NCI-H2227 treated with DMSO at 0.1 percent for 48 hours (cell line): ENCODE measurements around the gene ZNF514.
"Not testable (repeated sequence)": the region's sequence is repeated elsewhere in the genome, so short reads cannot be mapped to it uniquely, and the experiment has no call there.

Experiments used
- DNase-seq: peaks from one replicate; lab custom pipeline; 2025; lab: John Stamatoyannopoulos, UW

ZNF514 gene

DNA sequence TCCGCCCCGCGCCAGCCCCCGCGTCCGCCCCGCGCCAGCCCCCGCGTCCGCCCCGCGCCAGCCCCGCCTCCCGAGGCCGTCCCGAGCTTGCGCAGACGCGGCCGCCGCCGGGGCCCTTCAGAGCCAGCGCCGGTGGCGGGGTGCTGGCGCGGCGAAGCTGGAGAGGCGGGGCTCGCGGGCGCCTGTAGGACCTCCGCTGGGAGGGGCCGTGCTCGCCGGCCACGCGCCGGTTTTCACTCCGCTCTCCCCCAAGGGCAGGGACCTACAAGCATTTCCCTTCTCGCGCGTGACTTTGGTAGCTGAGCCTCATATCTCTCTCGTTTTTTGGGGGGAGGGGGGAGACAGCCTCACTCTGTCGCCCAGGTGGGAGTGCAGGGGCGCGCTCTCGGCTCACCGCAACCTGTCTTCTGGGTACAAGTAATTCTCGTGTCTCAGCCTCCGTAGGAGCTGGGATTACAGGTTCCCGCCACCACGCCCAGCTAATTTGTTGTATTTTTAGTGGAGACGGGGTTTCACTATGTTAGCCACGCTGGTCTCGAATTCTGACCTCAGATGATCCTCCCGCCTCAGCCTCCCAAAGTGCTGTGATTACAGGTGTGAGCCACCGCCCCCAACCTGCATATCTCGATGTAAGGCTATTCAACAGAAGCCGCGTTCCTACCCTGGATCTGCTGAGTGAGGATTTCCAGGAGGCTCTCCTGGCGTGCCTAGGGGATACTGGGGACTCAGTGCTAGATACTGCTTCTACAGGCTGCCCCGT is at the start of gene ZNF514:
ZNF514 (minus strand) TSS at position 159 of the 760 bp plus-strand sequence. CDS start 6,595 bp downstream, outside the sequence.
- DNase-seq: peak; percentile 32

DNA sequence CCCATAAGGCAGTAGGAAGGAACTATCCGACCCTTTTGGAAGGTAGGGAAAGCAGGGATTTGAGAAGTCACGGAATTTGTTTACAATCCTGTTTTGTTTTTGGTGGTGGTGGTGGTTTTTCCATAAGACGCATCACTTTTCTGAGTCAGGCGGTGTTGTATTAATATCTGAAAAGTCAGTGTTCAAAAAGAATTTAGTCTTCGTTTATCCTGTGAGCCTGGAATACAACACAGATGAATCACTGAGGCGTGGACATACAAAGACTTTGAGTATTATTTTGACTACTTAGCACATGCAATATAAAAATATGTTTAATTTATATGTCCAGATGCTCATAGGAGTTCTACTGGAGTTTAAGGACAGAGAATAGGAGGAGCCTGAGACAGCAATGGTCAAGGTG is 48.5 kb upstream of the ZNF514 start:
- no peak for DNase-seq

DNA sequence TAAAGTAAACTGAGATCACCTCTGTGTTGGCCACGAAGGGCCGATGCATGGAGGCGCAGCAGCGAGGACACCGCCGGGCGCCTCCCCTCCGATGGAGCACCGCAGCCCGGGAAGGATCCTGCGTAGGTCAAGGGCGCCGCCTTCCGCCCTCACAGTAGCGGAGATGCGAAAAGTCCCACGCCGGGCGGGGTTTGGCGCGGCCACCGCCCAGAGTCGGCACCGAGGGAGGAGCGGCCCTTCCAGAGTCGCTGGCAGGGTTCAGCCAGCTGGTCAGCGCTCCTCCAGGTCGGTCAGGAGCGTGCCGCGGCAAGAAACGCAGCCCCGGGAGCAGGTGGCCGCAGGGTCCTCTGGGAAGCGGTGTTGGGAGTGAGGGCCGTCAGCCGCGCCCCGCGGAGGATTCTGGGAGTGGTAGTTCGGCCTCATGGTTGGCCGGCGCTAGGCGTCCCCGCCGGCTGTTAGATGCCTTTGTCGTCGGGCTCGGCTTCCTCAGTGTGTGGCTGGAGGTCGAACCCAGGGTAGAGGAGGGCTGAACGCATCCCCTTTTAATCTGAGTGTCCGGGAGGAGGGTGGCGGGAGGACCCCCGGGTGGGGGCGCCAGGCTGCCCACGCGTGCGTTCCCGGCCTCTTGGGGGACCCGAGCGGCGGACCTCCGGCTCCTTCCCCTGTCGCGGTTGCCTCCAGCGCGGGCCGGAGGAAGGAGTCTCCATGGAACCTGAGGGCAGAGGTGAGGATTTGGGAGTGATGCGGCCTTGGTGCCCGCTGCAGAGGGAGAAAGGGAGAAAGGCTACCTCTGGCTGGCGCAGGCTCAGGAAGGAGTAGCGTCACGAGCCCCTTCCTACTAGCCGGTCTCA is 47.7 kb upstream of the ZNF514 start, which contains the start of gene ZNF892:
ZNF892 (plus strand) TSS at position 411 of the 851 bp plus-strand sequence; CDS start at position 706, 295 bp downstream.
- DNase-seq: peak; percentile 85

DNA sequence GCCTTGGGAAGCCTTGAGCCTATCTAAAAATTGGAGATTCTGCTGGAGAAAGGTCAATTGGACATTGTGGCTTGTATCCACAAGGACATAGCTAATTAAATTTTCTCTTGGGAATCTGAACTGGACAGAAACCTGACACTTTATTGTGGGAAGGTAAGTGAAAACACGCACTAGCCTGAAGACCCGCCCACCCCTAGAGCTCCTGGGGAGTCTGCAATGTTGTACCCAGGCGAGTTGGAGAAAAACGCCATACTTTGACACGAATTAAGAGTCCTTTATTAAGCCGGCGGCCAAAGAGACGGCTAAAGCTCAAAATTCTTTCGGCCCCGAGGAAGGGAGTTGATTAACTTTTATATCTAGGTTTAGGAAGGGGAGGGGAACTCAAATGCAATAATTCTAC is 46.4 kb upstream of the ZNF514 start:
- no peak for DNase-seq

DNA sequence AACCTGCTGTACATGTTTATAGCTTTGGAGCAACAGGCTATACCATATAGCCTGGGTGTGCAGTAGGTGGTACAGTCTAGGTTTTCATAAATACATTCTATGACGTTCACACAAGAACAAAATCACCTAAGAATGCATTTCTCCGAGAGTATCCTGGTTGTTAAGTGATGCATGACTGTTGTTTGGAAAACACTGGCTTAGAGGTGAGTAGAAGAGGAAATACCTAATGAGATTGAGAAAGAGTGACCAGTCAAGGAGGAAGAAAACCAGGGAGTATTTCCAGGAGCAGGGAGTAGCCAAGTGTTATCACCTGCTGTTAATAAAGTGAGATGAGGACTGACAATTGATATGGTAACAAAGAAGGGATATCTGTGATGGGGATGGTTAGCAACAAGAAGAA is 44.7 kb upstream of the ZNF514 start:
- no peak for DNase-seq

DNA sequence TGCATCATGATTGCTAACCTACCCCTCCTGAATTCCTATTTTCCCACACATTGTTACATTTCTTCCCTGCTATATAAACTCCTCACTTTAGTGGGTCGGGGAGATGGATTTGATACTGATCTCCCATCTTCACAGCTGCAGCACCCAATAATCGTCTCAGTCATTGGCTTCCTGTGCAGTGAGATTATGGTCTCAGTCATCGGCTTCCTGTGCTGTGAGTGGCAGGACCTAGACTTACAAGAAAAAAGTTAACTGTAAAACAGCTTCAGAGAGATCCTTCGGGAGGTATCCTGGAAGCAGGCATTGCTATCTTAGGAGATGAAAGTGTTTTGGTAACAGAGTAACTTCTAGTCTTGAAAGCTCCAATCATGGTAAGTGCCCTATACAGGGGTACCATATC is 44.3 kb upstream of the ZNF514 start:
- DNase-seq: no peak

DNA sequence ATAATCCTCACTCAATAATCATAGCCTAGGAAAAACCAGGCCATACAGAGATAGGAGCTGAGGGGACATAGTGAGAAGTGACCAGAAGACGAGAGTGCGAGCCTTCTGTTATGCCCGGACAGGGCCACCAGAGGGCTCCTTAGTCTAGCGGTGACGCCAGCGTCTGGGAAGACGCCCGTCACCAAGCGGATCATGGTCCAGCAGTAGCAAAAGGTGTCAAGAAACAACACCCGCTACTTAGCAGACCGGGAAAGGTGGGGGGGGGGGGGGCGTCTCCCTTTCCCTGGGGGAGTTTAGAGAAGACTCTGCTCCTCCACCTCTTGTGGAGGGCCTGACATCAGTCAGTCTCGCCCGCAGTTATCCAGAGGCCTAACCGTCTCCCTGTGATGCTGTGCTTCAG is 33.3 kb upstream of the ZNF514 start:
- DNase-seq: not testable (repeated sequence)

DNA sequence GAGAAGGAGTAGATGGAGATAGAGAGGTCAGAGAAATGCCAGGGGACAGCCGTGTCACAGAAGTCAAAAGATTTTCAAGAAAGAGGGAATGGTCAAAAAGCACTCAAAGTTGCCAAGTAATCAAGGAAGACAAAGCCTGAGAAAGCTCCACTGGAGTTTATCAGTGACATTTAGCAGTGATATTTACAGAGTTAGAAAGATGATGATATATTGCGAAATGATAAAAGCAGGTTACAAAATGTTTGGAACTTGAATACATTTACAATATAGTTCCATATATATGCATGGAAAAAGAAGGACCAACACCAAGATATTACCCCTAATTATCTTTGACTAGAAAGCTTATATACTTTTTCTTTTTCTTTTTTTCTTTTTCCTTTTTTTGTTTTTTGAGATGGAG is 26.3 kb upstream of the ZNF514 start:
- no peak for DNase-seq

DNA sequence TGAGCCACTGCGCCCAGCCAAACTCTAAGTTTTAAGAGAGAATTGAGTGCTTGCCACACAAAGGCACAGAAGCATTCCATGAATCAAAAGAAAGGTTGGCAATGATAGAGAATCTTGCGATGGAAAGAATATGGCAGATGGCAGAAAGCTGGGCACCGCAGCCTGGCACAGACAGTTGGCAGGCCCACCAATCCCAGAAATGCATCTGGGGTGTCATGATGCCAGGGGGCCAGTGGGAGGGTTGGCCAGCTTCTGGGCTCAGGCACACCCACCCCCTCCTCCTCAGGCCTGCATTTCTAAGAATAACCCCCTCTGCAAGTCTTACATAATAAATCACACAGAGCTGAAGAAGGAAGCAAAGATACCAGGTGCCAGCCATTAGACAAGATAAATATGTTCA is 25.5 kb upstream of the ZNF514 start:
- DNase-seq: no peak

DNA sequence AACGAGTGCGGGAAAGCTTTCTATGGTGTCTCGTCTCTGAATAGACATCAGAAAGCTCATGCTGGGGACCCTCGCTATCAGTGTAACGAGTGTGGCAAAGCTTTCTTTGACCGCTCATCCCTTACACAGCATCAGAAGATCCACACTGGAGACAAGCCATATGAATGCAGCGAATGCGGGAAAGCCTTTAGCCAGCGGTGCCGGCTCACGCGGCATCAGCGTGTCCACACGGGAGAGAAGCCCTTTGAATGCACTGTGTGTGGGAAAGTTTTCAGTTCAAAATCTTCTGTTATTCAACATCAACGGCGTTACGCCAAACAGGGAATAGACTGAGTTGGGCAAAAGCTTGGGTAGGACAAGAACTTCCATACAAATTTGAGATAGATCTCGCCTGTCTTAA is 22.1 kb upstream of the ZNF514 start:
- DNase-seq: no peak

DNA sequence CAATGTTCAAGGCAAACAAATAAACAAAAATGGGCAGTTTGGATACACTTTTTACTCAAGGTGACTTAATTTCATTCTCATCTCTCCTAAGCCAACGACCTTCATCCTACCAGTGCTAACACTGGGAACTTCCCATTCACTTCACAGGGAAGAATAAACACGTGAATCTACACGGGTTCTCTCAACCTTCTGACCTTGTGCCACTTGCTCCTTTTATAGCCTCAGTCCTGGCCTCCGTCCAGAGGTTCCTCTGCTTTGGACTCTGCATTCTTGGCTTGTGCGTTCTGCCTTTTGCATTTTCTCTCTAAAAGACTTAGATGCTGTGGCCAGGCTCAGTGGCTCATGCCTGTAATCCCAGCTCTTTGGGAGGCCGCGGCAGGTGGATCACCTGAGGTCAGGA is 19.8 kb upstream of the ZNF514 start:
- no peak for DNase-seq

DNA sequence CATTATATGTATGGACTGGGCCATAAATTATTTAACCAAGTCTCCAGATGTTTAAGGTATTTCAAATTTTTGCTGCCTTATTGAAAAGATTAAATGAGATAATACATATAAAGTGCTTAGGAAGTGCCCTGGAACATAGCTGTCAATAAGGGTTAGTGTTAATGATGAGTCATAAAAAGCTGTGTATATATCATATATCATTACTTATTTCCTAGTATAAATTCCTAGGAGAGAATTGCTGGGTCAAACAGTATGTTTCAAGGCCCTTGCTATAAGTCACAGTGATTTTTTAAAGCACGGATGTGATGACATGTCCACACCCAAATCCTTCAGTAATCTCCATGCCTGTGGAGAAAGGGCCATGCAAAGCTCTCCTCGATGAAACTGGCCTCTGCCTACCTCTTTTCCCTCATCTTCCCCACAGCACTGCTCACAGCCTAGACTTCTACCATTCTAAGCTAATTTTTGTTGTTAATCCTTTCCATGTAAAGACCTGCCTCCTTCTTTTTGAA is 14.4 kb upstream of the ZNF514 start:
- no peak for DNase-seq

DNA sequence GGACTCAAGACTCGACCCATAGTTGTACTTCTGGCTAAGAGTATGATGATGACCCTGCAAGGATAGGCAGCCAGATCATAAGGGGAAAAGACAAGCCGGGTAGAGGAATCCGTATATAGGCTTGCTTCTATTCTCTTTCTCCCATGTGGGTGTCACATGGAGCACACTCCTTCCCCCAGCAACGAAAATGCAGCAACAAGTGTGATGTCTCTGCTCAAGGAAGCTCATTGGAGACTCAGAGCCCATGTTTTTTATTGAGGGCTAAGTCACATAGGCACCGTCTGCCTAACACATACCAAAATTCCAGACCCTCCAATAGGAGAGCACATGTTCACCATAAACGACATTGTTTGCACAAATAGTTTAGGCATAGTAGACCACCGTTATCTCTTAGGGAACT is 12.3 kb upstream of the ZNF514 start:
- no peak for DNase-seq

DNA sequence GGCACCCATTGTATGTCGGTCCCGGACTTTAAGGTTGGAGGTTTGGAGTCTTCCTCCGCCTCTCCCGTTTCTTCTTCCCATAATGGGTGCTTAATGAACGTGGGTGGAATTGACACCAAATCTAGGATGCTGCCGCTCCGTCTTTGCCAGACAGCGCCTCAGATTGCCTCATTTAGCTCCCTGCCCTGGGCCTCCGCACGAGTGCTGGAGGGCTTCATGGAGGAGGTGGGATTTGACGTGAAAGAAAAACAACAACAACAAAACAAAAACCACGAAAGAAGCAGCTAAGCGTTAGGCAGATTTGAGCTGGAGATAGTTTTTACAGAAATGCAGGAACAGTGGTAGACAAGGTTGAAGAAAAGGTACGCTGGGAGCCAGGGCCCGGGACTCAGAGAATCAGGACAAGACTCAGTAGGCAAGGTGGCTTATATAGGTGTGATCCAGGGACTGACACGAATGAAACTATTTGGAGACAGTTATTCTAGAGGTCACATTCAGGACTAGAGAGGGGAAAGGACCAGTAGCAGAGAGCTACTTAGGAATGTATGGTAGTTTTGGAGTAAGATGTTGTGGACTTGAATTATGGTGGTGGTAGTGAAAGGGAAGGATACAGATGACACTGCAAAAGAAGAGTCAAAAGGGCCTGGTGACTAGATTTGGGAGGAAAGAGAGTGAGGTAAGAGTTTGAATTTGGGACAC is 6.6 kb upstream of the ZNF514 start:
- no peak for DNase-seq

DNA sequence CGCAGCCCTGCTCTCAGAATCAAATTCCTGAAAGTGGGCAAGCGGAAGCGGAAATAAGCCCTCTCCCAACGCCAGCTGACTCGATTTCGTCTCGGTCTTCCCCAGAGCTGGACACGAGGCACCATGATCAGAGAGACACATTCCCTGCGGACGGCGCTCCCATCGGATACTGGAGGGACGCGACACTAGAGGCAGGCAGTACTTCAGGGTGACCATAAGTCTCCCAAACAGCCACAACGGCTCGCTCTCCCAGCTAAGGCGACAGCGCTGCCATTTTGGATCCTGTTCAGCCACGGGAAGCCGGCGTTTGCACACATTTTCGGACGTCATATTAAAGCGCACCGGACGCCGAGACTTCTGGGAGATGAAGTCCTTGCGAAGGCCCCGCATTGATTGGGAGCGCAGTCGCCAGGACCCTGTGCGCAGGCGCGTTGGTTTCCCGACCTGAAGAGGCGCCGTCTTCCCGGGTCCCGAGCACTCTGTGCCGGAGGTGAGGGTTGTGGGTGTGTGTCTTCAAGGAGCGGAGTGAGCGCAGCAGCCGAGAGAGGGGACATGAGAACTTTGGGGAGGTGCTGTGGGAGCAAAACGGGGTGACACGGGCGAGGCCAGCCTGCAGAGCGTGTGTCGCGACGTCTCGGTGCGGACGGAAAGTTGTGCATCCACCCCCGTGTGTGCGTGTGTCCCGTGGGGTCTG is 5.9 kb upstream of the ZNF514 start, which contains the start of gene ZNF2:
ZNF2 (plus strand) TSS at position 439 of the 694 bp plus-strand sequence. CDS start 10,418 bp downstream, outside the sequence.
- DNase-seq: peak; percentile 98

DNA sequence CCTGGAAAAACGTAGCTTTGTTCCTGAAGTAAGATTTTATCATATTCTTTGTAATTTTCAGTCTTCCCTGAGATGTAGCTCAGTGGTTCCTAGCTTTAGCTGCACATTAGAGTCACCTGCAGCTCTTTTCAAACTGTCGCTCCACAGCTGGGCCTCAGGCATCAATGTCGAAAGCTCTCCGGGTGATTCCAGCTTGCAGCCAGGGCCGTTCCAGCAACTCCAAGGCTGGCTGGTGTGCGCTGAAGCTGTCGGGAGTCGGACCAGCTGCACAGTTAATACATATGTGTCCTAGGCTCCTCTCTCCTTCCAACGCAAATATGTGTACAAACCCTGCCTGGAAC is 5.4 kb upstream of the ZNF514 start:
- no peak for DNase-seq

DNA sequence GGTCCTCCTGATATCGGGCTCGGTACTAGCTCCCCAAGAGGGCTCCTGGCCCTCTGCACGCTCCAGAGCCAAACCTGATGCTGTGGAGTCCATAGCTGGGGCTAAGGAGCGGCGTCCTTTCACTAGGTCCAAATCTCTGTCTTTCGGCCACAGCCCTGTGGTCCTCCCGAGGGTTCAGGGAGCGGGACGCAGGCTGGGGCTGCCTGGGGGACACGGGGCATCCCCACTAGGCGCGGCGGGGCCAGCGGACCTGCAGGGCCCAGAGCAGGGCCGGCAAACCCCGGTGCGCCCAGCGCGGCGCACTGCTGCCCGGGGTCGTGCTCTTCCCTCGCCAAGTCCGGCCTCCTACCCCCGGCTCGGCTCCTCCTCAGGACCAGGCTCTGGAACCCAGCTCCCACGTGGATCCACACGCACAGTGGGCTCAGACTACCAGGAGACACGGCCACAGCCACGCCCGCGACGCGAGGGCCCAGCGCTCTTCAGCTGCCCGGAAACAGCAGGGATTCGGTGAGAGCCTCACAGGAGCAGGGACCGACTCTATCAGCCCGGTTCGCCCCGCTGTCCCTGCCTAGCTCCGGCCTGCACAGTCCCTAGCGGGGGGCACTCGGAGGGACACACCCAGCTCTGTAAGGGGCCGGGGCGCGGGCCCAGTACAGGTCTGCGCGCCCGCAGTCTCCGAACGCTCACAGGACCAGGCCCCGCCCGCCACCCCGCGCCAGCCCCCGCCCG is 593 bp downstream of the ZNF514 start:
- peak; percentile 3 for DNase-seq

DNA sequence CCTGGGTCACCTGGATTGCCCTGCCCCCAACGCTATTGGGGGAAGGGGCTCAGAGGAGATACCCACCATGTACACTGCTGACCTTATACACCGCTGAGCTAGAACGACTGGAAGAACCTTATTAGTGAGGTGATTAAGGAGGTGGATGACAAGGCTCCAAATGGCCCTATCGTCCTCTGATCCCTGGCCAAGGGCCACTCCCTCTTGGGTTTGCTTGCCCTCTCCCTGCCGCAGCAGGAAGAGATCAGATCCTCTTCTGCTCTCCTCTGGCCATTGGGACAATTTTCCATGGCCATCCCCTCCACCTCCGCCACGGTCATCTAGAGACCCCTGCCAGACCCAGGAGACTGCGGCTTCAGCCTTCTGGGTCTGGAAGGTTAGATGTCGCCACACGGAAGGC is 1.2 kb downstream of the ZNF514 start:
- DNase-seq: no peak

DNA sequence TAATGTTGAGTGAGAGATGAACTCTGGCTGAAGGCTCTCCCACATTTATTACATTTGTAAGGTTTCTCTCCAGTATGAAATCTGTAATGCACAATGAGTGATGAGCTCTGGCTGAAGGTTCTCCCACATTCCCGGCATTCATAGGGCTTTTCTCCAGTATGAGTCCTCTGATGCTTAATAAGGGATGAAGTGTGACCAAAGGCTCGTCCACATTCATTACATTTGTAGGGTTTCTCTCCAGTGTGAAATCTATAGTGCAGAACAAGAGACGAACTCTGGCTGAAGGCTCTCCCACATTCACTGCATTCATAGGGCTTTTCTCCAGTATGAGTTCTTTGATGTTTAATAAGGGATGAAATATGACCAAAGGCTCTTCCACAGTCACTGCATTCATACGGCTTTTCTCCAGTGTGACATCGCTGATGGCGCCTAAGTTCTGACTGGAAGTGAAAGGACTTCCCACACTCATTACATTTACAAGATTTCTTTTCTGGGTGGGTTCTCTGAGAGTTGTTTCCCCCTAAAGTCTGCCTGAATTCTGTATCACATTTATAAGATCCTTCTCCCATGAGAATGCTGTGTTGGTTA is 10.2 kb downstream of the ZNF514 start:
- no peak for DNase-seq

DNA sequence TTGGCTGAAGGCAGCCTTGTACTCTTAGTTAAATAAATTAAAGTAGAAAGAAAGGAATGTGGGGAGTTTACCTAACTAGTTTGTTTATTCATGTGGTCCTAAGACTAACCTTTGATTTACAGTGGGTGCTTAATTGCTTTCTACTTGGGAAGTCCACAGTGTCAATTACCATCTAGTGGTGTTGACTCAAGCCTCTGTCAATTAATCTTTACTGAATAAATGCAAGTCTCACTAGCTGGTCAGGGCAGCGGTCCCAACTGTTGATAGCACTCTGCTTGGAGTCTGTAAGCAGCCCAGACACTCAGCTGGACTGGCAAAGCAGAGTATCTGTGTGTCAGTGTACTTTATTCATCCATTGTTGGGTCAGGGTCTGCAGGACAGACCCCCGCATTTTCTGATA is 15.8 kb downstream of the ZNF514 start:
- DNase-seq: no peak

DNA sequence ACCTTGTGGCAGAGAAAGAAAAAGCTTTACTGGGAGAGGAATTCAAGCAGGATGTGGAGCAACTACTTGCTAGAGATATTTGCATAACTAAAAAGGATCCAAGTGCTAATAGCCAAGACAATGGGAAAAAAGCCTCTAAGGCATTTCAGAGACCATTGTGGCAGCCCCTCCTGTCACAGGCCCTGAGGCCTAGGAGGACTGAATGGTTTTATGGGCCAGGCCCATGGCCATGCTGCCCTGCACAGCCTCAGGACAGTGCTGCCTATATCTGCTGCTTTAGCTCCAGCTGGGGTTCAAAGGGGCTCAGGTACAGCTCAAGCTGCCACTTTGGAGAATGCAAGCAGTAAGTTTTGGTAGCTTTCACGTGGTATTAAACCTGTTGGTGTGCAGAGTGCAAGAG is 20.9 kb downstream of the ZNF514 start:
- DNase-seq: no peak
